Superior temporal gyrus (tissue), 1 donor: ENCODE data around the gene CORO2B.
"Not testable (repeated sequence)": the region's sequence is repeated elsewhere in the genome, so short reads cannot be mapped to it uniquely, and the experiment has no call there.

Experiments used
- DNase-seq: peaks from one replicate; pipeline ENCODE4 v3.0.0-alpha.2; 2016; ENCODE audit errors: extremely low spot score

Gene CORO2B

DNA sequence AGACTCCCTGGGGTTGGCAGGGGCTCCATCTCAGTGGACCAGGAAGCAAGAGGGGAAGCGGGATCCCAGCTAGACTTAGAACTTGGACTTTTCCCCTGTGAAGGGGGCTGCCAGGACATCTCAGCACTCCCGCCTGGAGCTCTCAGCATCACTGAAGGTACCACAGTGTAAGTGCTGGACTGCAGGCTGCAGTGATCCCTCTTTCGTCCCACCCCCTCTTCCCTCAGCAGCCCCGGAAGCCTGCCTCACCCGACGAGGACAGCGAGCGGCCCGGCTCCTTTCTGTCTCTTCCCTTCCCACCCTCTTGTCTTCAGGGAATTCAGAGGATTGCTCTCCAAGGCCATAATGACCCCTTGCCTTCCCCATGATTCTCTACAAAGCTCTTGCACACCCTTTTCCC, 147.5 kb downstream of the CORO2B start:
- DNase-seq = no peak

DNA sequence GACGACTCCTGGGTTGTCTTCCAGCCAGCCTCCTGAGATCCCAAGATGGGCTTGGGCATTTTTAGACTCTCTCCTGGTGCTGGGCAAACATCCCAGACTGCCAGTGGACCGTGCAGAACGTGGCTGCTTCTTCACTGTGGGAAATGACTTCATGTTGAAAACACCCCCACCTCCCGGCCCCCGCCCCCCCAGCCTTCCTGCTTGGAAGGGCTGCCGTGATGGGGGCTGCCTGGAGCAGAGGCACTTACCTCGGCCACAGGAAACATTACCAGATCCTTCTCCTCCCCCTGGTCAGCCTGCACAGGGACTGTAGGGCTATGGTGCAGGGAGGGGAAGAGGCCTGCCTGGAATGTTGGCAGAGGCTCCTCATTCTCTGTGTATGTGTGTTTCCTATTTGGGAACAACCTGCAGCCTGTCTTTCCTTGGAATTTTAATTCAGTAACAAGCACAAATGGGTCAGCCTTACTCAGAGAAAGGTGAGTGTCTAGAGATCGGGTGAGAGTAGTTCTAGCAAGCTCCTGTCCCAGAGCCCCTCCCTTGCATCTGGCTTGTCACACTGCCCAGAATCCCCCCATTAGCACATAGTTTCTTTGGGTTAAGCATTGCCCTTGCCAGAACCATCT, 151.1 kb downstream of the CORO2B start:
- peak; percentile 40 for DNase-seq

DNA sequence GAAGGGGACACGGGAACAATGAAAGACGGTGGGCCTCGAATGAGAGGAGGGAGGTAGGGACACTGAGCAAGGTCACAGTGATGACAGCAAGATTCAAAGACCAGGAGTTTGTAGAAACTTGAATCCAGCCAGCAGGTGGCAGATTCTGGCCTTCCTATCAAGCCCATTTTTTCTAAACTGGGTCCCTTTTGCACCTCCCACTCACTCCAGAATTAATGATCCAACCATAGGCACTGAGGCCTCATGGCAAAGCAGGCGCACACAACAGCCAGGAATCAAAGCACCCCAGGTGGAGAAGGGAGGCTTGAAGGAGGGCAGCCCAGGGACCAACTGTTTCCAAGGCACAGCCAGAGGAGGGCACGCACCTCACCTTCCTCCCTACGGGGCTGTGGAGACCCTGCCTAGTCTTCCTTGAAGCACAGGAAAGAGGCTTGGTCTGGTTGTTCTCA, 151.7 kb downstream of the CORO2B start:
- peak; percentile 90 for DNase-seq

DNA sequence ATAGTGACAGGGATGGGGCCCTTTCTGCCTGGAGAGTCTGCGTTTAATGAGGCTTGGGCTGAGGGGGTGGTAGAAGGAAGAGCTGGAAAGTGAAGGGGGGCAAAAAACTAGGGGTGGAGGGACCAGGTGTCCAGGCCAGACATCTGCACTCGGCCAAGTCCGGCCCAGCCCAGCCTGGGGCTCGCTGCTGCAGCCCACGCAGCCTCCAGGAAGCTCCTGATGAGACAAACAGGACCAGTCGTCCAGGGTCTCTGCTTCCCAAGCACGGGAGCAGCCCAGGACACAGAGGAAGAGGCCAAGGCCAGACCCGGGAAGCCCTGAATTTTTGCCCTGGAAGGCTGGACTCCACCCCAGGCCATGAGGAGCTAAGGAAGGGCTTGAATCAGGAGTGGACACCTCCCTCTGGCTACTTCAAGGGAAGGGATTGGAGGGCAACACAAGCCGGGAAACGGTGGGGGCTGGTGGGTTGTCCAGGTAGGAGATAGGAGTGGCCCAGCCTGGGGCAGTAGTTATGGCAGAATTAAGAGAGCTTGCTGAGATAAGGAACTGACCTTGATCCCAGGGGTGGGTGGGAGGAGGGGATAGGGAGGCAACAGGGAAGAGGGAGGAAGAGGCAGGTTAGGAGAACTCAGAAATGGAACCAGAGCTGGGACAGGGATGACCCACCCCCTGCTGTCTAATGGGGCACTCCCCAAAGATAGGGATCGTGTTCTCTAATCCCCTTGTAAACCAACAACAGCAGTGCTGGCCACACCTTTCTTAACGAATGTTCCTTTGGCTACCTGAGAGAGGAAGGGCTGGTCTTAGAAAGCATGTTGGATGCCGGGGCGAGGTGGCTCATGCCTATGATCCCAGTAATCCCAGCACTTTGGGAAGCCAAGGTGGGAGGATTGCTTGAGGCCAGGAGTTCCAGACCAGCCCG, 152.4 kb downstream of the CORO2B start:
- peak; percentile 10 for DNase-seq

DNA sequence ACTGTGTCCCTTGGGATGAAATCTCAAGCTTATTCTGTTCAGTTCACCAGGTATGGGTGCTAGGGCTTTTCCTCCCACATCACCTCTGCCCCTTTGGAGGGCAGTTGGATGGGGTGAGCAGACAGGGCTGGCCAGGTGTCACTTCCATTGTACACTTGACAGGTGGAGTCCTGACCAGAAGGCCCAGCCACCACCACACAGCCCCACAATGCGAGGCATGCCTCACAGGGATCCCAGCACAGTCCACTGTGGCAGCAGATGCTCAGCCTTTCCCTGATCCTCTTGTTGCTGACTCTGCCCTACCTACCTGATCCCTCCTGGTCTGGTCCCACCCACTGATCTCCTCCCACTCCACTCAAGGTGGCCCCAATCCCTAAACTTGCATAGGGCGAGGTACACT, 153.7 kb downstream of the CORO2B start:
- no peak for DNase-seq

DNA sequence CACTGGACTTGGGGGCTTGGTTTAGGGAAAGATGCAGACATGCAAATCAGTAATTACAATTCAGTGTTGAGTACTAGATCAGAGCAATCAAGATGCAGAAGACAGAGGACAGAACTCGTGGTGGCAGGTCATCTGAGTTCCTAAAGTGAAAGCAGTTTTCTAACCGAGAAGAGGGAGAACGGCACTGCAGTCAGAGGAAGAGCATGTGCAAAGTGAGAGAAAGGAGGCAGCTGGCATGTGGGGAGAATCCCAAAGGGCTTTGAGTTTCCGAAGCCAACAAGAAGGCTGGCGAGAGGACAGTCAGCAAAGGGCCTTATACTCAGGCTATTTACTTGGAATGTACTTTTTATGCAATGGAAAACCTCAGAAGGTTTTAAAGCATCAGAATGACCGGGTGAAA, 154.9 kb downstream of the CORO2B start:
- peak; percentile 31 for DNase-seq

DNA sequence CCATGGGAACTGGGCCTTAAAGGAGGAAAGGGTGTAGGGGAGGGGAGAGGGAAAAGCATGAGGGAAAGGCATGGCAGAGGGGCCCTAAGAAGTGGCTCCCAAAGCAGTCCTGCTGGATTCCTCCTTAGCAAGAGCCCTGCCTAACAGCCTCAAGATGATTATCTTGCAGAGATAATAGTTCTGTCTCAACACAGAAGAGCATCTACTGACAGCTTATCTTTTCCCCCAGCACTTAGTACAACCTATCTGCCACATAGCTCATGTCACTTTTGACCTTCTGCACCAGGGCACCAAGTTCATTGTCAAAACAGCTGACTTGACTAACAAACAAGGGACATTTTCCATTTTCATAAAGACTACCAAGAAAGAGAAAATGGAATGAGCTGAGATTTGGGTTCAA, 155.6 kb downstream of the CORO2B start:
- no peak for DNase-seq

DNA sequence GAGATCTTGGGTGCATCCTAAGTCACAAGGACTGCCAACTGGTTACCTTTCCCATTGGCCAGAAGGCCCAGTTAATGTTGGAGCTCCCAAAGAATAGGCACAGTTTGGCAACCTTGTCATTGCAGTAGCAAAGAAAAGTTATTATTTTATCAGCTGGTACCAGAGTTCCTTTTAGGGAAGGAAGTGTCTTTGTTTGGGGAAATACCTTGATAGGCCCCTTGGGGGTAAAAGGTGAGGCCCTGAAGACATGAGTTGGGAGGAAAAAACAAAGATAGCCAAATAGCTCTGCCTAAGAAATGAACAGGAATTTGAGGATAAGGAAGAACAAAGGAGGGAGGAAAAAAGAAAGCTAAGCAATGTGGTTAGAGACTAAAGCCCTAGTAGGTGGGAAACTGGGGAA, 156.1 kb downstream of the CORO2B start:
- no peak for DNase-seq

DNA sequence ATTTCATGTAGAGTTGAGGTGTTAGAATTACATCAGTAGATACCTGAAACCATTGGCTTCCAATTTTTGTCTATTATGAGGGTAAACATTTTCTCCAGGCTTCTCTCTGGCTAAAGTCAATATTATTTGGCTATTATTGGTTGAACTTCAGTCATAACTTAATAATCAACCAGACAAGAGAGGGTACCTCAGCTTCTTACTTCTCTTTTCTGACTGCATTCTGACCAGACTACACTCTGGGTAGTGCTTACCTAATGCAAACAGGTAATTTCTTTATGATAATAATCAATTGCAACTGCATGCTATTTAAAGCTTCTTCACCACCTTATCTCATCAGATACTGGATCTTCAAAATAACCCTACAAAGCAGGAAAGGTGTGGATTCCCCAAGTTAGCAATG, 156.8 kb downstream of the CORO2B start:
- DNase-seq = no peak

DNA sequence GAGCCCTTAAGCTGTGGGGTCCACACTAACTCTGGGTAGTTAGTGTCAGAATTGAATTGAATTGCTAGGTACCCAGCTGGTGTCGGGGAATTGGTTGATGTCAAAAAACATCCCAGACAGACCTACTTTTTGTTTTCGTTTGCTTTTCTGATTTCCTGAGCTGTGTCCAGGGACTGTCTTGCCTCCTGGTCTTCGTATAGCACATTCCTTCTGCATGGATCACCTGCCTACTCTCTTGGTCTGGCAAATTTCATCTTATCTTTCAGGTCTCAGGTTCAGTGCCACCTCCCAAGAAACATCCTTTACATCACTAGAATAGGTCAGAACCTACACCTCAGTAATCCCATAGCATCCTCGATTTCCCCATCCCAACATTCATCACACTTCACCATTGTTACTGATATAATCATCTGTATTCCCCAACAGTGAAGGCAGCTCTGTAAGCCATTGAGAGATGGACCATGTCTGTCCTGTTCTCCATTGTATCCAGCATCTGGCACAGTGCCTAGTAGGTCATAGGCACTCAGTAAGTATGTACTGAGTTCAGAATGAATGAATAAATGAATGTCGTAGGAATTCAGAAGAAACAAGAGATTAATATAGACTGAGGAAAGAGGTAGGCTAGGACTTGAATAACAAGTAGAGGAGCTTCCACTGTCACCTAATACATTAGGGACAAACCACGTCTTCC, 160.7 kb downstream of the CORO2B start:
- DNase-seq = peak; percentile 84

DNA sequence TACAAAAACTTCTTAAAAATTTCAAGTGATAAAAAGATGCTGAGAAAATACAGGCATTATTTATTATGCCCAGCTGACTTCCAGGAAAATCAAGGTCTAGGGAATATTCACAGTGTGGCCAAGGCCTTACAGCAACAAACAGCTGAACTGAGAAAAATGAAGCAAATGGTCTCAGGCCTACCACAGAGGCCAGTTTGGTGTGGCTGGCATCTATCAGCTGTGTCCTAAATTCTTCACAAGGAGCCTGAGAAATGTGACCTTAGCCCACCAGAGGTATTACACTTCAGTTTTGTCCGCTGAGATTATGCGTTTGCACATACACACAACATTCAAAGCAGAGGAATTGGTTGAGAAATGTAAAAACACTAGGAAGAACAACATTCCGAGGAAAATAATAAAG, 164.5 kb downstream of the CORO2B start:
- no peak for DNase-seq

DNA sequence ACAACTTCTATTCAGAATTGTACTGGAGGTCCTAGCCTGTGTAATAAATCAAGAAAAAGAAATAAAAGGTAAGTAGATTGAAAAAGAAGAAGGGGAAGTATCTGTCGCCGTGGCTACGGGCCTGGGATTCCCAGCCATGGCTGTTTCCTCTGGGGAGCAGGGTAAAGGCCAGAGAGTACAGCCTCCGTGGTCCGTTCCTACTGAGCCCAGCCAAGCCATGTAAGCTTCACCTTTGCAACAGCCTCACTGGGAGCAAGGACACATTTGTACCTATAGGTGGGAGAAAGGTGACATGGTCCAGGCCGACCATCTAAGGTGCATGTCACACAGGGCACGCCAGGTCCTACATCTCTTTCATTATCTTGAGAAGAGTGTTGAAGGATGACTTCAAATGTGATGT, 170.6 kb downstream of the CORO2B start:
- DNase-seq = no peak

DNA sequence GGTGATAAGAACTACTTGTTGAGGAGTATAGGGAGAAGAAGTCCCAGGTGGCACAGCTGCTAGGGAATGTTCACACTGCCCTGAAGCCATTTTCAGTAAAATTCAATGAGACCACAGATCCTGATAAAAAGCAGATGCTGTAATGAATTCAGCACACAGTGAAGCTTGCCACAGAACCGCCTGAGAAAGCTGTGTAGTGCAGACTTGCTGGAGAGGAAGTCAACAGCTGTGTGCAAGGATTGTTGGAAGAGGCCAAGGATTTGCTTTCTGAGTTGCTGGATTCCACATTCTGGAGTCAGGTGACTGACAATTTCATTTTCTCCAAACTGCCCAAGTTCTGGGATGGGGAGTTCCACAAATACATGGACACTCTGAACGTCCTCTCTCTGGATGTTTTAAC, 171.0 kb downstream of the CORO2B start:
- DNase-seq = no peak

DNA sequence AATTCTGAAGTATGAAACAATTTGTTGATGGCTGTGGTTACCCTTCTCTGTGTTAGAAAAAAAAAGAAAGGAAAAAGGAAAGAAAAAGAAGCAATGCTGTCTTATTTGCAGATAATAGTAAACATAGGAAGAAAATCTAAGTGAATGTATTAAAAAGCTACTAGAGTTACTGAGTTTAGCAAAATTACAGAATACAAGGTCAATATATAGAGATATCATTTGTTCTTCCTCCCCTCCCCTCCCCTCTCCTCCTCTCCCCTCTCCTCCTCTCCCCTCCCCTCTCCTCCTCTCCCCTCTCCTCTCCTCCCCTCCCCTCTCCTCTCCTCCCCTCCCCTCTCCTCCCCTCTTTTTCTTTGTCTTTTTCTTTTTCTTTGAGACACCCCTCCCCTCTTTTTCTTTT, 172.8 kb downstream of the CORO2B start:
- DNase-seq = no peak

DNA sequence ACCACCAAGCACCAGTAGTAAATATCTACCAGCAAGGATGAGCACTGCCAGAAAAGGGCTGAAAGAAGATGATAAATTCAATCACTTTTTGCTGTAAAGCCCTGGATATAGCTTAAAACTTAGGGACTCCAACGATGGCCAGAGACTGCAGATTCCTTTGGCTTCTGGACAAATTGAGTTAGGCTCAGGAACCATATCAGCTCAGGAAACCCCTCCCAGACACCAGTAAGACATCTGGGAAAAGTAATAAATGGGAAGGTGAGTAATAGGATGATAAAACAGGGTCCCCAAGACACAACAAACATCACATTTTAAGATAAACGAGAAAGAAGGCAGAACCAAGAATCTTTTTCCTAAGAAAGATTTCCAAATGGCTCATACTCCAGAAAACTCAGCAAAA, 176.9 kb downstream of the CORO2B start:
- no peak for DNase-seq

DNA sequence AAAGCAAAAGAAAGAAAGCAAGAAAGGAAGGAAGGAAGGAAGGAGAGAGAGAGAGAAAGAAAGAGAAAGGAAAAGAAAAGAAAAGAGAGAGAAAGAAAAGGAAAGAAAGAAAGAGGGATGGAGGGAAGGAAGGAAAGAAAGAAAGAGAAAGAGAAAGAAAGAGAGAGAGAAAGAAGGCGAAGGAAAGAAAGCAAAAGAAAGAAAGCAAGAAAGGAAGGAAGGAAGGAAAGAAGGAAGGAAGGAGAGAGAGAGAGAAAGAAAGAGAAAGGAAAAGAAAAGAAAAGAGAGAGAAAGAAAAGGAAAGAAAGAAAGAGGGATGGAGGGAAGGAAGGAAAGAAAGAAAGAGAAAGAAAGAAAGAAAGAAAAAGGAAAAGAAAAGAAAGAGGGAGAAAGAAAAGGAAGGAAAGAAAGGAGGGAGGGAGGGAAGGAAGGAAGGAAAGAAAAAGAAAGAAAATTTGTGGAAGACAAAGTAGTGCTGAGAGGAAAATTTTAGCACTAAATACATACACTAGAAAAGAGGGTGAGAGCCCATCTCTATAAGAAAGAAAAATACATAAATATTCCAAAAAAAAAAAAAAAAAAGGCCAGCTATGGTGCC, 181.3 kb downstream of the CORO2B start:
- not testable (repeated sequence) for DNase-seq

DNA sequence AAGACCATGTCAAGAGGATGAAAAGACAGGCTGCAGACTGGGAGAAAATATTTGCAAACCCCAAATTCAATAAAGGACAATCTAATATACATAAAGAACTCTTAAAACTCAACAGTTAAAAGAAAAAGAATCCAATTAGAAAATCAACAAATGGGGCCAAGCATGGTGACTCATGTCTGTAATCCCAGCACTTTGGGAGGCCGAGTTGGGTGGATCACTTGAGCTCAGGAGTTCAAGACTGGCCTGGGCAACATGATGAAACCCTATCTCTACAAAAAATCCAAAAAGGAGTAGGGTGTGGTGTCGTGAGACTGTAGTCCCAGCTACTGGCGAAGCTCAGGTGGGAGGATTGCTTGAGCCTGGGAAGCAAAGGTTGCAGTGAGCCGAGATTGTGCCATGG, 184.3 kb downstream of the CORO2B start:
- no peak for DNase-seq

DNA sequence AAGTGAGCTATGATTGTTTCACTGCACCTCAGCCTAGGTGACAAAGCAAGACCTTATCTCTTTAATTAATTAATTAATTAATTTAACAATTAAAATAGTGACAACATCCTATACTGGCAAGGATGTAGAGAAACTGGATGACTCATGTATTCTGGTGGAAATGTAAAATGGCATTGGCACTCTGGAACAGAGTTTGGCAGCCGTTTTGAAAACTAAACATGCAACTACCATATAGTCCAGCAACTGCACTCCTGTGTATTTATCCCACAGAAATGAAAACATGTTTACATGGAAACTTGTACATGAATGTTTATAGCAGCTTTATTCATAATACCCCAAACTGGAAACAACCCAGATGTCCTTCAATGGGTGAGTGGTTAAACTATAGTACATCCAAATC, 185.3 kb downstream of the CORO2B start:
- DNase-seq = no peak

DNA sequence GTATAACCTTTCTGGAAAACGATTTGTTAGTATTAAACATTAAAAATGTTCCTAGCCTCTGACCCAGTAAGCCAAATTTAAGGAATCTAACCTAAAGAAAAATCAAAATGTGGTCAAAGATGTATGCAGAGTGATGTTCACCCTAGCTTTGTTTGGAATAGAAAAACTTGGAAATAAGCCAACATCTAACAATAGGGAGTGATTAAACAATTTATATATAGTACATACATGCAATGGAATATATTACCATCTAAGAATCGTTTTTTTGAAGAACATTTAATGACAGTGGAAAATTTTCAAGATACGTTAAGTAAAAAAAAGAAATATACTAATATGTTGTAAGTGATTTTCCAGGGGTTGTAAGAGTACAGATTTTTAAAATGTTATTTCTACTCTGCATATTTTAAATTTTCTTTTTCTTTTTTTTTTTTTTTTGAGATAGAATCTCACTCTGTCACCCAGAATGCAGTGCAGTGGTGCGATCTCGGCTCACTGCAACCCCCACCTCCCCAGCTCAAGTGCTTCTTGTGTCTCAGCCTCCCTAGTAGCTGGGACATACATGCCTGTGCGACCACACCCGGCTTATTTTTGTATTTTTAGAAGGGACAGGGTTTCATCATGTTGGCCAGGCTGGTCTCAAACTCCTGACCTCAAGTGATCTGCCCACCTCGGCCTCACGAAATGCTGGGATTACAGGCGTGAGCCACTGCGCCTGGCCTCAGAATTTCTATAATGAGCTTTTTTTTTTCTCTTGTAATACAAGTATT, 187.0 kb downstream of the CORO2B start:
- DNase-seq = no peak

DNA sequence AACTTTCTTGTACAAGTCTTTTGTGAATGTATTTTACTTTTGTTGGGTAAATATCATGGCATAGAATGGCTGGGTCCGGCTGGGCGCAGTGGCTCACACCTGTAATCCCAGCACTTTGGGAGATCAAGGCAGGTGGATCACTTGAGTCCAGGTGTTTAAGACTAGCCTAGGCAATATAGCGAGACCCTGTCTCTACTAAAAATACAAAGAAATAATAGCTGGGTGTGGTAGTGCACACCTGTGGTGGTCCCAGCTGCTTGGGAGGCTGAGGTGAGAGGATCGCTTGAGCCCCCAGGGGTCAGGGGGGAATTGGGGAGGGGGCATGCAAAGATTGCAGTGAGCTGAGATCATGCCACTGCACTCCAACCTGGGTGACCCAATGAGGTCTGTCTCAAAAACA, 189.0 kb downstream of the CORO2B start:
- DNase-seq = no peak

DNA sequence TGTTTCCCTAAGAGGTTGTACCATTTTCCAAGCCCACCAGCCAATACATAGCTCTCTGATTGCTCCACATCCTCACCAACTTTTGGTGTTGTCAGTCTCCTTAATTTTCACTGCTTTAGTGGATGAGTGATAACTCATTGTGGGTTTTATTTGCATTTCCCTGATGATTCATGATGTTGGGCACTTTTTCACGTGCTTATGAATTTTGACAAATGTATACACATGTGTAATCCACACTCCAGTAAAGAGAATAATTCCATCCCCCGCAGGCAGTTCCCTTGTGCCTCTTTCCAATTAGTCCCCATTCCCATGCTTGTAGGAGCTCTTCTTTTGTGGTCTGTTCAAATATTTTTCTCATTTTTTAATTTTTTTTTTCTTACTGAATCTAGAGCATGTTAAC, 189.5 kb downstream of the CORO2B start:
- DNase-seq = no peak

DNA sequence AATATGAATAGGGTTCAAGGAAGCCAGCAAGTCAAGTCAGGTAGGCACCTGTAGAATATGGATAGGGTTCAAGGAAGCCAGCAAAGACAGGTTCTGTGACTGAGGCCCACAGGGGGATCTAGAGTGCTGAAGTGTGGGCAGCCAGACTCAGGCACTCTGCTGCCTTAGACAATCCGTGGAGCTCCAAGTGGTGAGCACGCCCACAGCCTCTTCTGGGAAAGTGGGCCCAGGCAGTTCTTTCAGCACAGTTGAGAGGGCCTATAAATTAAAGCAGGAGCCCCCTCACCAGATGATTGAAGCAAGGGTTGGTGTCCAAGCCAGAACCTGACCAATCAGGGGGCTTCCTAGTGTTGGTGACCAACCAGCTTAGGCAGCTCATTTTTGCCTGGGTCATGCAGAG, 190.9 kb downstream of the CORO2B start:
- no peak for DNase-seq
